Measurements from ENCODE around the gene ZNF366.

The ZNF366 gene

GRCh38 chr5:72518001-72518683, 10.9 kb upstream of the ZNF366 start:
- DNase-seq (ENCODE audit: low read depth), result no peak

GRCh38 chr5:72516916-72517315, 9.7 kb upstream of the ZNF366 start:
- no peak for DNase-seq (ENCODE audit: low read depth)

GRCh38 chr5:72515211-72515610, 8.0 kb upstream of the ZNF366 start:
- no peak for DNase-seq (ENCODE audit: low read depth)

- DNase-seq (ENCODE audit: low read depth), result no peak
Observed at GRCh38 chr5:72512593-72512860, 5.3 kb upstream of the ZNF366 start.

- DNase-seq (ENCODE audit: low read depth), result no peak
Observed at GRCh38 chr5:72511774-72512592, 4.8 kb upstream of the ZNF366 start.

- DNase-seq (ENCODE audit: low read depth), result no peak
Observed at GRCh38 chr5:72511366-72511765, 4.2 kb upstream of the ZNF366 start.

- no peak for DNase-seq (ENCODE audit: low read depth)
Observed at GRCh38 chr5:72510610-72511181, 3.5 kb upstream of the ZNF366 start.

GRCh38 chr5:72509401-72509800, 2.2 kb upstream of the ZNF366 start:
- no peak for DNase-seq (ENCODE audit: low read depth)

- no peak for DNase-seq (ENCODE audit: low read depth)
Observed at GRCh38 chr5:72508241-72509170, 1.3 kb upstream of the ZNF366 start.

- DNase-seq (ENCODE audit: low read depth), result no peak
Observed at GRCh38 chr5:72507907-72508238, 663 bp upstream of the ZNF366 start.

GRCh38 chr5:72506158-72506549, 1.1 kb downstream of the ZNF366 start:
- no peak for DNase-seq (ENCODE audit: low read depth)

- no peak for DNase-seq (ENCODE audit: low read depth)
Observed at GRCh38 chr5:72505539-72506157, 1.6 kb downstream of the ZNF366 start.

- no peak for DNase-seq (ENCODE audit: low read depth)
Observed at GRCh38 chr5:72505016-72505415, 2.2 kb downstream of the ZNF366 start.

- DNase-seq (ENCODE audit: low read depth), result no peak
Observed at GRCh38 chr5:72503888-72504491, 3.2 kb downstream of the ZNF366 start.

- no peak for DNase-seq (ENCODE audit: low read depth)
Observed at GRCh38 chr5:72501488-72501887, 5.7 kb downstream of the ZNF366 start.

- no peak for DNase-seq (ENCODE audit: low read depth)
Observed at GRCh38 chr5:72499730-72500129, 7.5 kb downstream of the ZNF366 start.

GRCh38 chr5:72499090-72499489, 8.1 kb downstream of the ZNF366 start:
- DNase-seq (ENCODE audit: low read depth), result no peak

- DNase-seq (ENCODE audit: low read depth), result no peak
Observed at GRCh38 chr5:72498284-72498683, 8.9 kb downstream of the ZNF366 start.

- DNase-seq (ENCODE audit: low read depth), result no peak
Observed at GRCh38 chr5:72497823-72498222, 9.4 kb downstream of the ZNF366 start.

GRCh38 chr5:72495410-72495809, 11.8 kb downstream of the ZNF366 start:
- no peak for DNase-seq (ENCODE audit: low read depth)

GRCh38 chr5:72494623-72495124, 12.5 kb downstream of the ZNF366 start:
- DNase-seq (ENCODE audit: low read depth), result no peak

All from stimulated activated CD4-positive, alpha-beta T cell treated with anti-CD3 and anti-CD28 coated beads, Interleukin-2, amount 100 ng/mL, for 4 hours (primary cell).